Measurements from ENCODE around the gene ASAP2.
A peak's percentile ranks its signal among the peaks of the same experiment; 100 is the strongest.

Gene ASAP2

GRCh38 chr2:9410108-9410507, 203.5 kb downstream of the ASAP2 start:
- DNase-seq: no peak

GRCh38 chr2:9412781-9413180, 206.2 kb downstream of the ASAP2 start:
- DNase-seq: no peak

DNA sequence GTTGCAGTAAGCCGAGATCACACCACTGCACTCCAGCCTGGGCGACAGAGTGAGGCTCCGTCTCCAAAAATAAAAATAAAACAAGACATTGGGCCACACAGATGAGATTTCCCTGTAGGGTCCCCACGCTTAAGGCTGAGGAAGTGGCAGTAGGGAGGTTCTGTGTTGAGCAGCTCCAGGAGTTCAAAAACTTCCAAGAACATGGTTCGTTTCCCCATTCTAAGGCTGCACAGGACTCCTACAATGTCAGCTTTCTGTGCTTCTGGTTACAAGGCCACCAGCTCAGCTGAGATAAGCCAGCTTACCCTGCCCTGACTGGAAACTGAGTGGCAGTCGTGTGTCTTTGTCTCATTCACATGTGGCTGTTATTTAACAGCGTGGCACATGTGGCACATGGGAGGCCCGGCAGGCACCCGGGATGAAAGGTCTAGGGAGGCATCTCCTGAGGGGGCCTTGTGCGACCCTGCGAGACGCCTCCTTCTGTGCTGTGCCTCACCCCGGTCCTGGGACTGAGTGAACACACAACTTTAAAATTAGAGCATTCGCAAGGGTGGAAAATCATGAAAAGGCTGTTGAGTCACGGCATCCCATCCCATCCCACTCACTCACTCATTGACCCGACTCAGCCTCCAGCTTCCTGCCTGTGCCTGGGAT, 209.0 kb downstream of the ASAP2 start:
- no peak for DNase-seq

DNA sequence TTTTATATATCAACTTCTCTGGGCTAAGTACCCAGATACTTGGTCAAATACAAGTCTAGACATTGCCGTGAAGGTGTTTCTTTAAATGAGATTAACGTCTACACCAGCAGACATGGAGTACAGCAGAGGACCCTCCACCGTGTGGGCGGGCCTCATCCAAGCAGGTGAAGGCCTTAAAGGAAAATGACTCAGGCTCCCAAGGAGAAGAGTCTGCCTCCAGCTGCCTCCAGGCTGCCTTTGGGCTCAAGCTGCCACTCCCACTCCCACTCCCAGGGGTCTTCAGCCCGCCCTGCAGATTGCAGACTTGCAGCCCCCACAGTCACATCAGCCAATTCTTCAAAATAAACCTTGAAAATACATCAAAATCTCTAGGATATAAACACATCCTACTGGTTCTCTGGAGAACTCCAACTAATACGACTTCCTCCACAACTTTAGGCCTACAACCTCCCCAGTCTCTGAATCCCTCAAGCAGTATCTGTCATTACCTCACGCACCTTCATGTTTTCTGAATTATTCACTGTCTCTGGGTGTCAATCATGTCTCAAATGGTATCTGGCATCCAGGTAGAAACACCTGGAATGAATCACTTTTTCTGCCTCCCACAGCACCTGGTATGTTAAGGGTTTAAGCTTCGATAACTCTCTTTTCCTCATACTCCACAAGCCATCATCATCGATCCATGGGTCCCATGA, 209.8 kb downstream of the ASAP2 start:
- no peak for DNase-seq

- DNase-seq: no peak
These were observed 210.3 kb downstream of the ASAP2 start for GRCh38 chr2:9416962-9417316.

DNA sequence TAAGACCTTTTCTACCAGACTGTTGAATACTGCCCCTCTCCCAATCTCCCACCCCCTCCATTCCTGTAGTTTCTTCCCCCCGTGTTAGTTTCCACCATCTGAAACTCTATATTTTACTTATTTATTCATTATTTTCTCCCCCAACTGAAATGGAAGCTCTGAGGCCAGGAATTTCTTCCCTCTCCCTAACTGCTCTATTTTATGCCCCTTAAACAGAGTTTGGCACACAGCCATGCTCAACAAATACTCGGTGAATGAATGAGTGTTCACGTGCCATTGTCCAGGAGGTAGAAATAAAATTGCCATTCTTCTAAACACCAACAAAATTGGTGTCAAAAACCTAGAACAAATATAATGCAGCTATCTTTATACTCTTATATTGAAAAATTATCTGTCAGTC, 211.1 kb downstream of the ASAP2 start:
- peak in 1 of 2 experiments; percentile 24 for DNase-seq

DNA sequence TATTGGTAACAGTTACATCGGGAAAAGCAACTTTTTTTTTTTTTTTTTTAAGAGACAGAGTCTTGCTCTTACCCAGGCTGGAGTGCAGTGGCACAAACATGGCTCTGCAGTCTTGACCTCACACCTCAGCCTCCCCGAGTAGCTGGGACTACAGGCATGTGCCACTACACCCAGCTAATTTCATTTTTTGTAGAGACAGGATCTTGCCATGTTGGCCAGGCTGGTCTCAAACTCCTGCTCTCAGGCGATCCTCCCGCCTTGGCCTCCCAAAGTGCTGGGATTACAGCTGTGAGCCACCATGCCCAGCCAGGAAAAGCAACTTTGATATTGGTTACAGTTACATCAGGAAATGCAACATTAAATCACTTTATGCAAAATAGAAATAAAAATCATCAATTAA, 212.1 kb downstream of the ASAP2 start:
- no peak for DNase-seq

DNA sequence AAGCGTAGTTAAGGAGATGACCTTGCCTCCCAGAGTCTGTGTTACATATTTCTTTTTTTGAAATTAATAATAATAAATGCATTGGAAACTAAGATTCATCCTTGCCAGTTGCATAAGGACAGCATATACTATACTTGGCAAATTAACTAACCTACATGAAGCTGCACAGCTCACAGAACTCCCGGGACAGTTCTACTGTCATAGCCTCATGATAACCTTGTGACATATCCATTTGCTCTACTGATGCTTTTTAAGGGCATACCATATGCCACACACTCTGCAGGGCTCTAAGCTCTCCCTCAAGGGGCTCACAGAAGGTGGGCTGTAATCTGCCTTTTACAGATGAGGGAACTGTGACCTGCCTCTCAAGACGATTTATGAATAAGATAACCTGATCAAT, 212.9 kb downstream of the ASAP2 start:
- DNase-seq: no peak

GRCh38 chr2:9420495-9420894, 213.9 kb downstream of the ASAP2 start:
- DNase-seq: no peak

GRCh38 chr2:9422321-9423099, 215.9 kb downstream of the ASAP2 start:
- DNase-seq: peak in 1 of 2 experiments; percentile 67

DNA sequence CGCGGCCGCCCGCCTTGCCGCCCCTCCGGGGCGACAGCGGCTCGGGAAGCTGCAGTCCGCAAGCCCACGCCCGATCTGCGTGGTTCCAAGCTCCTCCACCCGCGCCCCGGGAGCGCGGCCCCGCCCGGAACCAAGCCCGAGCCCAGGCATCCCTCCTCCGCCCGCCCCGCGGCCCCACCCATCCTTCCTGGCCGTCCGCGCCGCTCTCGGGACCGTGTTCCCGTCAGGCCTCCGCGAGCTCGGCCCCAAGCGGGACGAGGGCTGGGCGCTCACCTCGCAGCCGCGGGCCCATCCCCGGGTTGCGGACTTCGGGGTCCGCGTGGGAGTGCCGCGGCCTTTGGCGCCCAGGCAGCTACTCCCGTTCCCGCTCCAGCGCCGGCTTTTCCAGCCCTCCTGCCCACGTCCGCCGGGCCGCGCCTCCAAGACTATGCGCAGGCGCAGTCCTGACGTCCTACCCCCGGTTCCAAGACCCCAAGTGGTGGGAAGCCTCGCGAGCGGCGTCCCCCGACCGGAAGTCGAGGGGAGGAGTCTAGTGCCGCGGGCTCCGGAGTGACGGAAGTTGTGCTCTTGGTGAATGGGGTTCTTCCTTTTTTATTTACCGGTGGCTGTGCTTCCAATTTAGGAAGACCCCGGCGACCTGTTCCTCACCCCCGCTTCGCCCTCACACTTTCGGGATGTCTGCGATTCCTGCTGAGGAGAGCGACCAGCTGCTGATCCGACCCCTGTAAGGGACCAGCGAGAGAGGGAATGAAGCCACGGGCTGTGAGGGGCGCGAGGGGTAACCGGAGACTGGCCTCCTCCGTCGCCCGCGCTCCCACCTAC, 216.7 kb downstream of the ASAP2 start, which contains the start of the genes CPSF3 and ITGB1BP1:
Gene CPSF3, plus strand, starts transcription at position 555 of the 822 bp plus-strand sequence. Its CDS starts 120 bp downstream, at position 675.
Gene ITGB1BP1, minus strand, starts transcription at position 429 of the 822 bp plus-strand sequence. CDS start 4,831 bp downstream, outside the sequence.
- DNase-seq: peak; percentile 99

GRCh38 chr2:9423922-9424272, 217.3 kb downstream of the ASAP2 start:
- DNase-seq: peak in 1 of 2 experiments; percentile 32

- DNase-seq: peak; percentile 23 to 79
These were observed 218.0 kb downstream of the ASAP2 start for GRCh38 chr2:9424447-9425164.

DNA sequence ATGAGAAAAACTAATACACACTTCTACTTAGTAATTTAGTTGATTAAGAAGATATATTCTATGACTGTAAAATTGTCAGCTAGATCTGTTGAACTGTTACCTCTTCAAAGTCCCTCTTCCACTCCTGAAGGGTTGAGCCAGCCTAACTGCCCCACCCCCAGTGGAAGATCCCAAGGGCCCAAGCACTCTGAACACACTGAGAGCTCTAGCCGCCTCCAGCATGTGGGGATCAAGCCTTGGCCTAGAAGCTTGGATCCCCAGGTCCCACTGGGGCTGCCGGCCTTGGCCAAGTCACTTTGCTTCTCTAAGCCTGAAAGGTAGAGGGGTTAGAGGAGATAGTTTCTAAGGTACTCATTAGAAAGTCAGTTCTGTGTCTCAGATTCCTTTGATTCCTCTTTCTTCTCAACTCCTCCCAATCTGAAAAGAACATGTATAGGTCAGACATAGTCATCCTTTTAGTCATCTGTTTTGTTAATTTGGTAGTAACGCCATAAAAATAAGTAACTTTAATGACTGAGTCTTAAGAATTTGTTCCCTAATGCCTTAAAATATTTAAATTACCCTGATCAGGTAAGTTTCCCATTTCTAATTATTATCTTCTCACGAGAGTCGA, 222.5 kb downstream of the ASAP2 start:
- no peak for DNase-seq

DNA sequence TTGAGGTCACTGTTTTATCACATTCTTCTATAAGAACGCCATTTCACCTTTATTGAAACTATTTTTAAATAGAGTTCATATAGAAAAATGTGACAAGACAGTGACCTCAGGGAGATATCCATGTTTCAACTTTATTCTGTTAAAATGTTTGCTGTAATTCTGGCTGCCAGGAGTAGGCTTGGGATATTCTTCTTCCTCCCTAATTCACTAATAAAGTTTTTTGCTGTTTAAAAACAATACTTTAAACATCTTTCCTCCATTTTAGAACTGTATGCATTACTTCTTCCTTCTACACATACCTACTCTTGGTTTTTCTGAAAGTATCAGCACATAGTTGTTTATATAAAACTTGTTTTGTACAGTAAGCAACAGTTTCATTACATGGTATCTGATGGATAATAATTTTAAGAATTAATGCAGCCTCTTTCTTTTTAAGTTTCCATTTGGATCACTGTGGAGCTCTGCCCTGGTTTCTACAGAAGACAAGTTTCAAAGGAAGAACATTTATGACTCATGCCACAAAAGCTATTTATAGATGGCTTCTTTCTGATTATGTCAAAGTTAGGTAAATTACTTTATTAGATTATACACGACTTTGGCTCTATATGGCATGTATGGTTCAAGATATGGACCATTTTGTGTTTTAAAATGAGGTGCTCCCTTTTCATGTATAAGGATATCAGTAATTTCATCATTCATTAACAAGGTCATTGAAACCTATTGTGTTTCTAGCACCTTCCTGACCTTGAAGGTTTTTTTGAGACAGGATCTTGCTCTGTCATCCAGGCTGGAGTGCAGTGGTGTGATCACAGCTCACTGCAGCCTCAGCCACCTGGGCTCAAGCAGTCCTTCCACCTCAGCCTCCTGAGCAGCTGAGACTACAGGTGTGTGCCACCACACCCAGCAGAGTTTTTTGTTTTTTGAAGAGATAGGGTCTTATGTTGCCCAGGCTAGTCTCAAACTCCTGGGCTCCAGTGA, 224.0 kb downstream of the ASAP2 start:
- DNase-seq: no peak

DNA sequence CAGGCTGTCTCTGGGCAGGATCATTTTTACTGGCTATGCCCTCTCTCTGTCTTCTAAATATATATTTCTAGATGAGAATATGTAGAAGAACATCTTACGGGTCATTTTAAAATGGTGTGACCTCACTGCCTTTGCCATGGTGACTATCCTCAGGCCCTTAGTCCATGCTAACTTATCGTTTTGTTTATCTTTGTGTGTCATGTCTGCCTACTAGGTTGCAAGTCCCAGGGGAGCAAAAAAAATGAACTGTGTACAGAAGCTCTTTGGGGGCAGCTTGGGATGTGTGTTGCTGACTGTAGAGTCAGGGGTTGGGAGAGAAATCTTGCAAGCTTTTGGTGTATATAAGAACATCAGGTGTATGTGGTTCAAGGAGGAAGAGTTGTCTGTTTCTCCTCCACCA, 227.9 kb downstream of the ASAP2 start:
- DNase-seq: no peak

DNA sequence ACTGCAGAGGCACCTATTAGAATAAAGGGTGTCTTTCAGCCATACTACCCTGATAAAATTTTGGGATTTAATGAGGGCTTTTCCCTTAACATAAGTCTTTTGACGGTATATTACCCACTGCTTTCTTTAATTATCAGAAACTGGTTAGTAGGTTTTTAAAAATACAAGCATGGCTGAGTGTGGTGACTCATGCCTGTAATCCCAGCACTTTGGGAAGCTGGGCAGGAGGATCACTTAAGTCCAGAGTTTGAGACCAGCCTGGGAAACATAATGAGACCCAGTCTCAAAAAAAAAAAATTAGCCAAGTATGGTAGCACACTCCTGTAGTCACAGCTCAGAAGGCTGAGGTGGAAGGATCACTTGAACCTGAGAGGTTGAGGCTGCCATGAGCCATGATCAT, 232.9 kb downstream of the ASAP2 start:
- DNase-seq: no peak

DNA sequence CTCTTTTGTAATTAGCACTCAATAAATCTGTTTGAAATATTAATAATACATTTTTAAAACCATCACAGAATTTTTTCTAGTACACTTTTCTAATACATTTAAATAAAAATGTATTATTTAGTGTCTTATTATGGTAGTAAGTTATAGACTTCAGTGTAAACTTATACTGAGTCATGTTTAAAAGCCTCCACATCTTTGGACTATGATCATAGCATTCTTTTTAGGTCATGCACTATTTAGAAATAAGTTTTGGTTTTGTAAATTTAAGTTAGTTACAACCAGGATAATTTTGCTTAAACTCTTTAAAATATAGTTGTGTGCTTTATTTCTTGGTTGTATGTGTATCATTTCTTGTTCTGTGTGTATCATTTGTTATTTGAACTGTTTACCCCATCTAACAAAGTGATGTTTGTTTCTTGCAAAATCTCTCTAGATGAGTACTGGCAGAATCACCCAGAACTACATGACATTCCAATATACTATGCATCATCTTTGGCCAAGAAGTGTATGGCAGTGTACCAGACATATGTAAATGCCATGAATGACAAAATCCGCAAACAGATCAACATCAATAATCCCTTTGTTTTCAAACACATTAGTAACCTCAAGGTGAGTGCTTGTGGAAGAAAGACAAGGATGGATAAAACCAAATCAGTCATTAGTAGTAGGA, 233.6 kb downstream of the ASAP2 start:
- DNase-seq: no peak

DNA sequence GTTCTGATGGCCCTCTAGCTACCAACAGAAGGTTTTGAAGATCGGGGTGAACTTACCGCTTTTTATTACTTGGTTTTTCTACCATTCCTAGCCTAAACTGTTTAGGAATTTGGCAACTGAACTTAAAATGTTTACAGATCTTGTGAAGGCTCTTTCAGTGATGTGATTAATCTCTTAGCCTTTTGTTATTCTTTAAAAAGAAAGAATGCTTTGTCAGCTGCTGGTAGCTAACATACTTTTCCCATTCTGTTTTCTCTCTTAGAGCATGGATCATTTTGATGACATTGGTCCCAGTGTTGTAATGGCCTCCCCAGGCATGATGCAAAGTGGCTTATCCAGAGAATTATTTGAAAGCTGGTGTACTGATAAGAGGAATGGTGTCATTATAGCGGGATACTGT, 234.9 kb downstream of the ASAP2 start:
- no peak for DNase-seq

GRCh38 chr2:9443526-9443925, 236.9 kb downstream of the ASAP2 start:
- DNase-seq: no peak

Data from NCI-H2081 (cell line).